Erythroblast (primary cell): Measurements from ENCODE around the gene REEP6.
A peak's percentile ranks its signal among the peaks of the same experiment; 100 is the strongest.

Experiments
- DNase-seq, 2 experiments: peaks; one replicate each; lab custom pipeline; 2025; lab: John Stamatoyannopoulos, UW
- GATA1 ChIP-seq: IDR thresholded peaks from 2 replicates; pipeline ENCODE4 v1.6.1; 2011; ENCODE audit warnings: low read depth, mild to moderate bottlenecking, control low read depth, low read length, moderate library complexity
- POLR2A ChIP-seq: IDR thresholded peaks from 2 replicates; pipeline ENCODE4 v1.6.1; 2011; ENCODE audit warnings: mild to moderate bottlenecking, low read length

Gene REEP6

DNA sequence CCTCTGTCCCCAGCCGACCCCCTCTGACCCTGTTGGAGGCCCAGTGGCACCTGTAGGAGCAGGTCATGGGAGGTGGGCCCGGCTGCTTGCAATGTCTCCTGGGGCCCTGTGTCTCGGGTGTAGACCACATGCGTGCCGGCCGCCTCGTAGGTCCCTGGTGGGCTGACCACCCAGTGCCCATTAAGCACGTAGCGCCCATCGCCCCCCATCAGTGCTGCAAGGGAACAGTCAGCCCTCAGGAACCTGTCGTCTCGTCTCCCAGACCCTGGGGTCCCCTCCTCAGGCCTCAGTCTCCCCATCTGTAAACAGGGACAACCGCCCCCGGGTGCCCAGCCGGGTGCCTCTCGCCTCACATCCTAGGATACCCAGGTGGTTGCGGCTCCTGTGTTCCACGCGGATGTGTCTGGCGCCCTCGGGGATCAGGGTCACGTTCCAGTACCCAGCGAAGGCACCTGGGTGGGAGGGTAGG, 16.2 kb downstream of the REEP6 start:
- DNase-seq, result no peak

DNA sequence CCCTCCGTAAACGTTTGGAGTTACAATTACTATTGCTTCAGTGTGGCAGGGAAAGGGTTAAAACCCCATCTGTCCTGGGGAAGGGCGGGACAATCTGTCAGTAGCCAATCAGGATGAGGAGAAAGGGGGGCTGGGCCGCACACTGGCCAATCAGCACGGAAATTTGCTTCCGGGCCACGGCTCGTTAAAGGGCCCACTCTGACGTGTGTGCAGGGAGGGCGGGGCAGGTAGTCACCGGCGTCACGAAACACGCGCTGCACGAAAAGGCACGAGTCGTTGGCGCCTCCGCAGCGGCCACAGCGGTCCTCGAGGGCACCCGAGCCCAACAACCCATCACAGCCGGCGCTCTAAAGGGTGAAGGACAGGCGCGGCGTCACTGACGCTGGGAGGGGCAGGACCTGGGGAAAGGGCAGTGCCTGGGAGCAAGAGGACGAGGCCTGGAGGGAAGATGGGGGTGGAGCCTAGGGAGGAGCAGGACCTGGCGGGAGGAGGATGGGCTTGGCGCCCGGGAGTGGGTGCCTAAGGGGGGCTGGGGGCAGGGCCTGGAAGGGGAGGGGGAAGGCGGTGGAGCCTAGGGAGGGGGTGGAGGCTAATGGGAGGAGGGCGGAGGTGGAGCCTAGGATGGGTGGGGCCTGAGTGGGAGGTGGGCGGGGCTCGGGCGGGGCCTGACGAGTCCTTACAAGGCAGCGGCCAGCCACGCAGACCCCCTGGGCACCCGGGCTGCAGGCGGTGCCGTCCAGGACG, 17.0 kb downstream of the REEP6 start:
- peak; percentile 96 to 97 for DNase-seq
- TF ChIP-seq POLR2A (no peak), GATA1 (no peak)

More for the DNA sequence above, 16.2 kb downstream of the REEP6 start:
- TF ChIP-seq POLR2A (no peak), GATA1 (no peak)

DNA sequence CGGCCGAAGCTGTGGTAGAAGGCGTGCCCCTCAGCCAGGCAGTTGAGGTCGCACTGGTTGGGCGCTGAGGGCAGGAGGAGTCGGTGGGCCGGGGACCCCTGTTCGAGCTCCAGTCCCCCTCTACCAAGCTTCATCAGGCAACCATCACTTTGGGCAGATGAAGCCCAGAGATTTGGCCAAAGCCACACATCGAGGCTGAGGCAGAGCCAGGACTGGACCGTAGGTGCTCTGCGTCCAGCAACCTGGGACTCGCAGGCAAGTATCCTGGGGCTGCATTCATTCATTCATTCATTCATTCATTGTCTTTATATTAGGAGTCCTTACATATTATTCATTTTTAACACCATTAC, 17.5 kb downstream of the REEP6 start:
- no peak for DNase-seq

DNA sequence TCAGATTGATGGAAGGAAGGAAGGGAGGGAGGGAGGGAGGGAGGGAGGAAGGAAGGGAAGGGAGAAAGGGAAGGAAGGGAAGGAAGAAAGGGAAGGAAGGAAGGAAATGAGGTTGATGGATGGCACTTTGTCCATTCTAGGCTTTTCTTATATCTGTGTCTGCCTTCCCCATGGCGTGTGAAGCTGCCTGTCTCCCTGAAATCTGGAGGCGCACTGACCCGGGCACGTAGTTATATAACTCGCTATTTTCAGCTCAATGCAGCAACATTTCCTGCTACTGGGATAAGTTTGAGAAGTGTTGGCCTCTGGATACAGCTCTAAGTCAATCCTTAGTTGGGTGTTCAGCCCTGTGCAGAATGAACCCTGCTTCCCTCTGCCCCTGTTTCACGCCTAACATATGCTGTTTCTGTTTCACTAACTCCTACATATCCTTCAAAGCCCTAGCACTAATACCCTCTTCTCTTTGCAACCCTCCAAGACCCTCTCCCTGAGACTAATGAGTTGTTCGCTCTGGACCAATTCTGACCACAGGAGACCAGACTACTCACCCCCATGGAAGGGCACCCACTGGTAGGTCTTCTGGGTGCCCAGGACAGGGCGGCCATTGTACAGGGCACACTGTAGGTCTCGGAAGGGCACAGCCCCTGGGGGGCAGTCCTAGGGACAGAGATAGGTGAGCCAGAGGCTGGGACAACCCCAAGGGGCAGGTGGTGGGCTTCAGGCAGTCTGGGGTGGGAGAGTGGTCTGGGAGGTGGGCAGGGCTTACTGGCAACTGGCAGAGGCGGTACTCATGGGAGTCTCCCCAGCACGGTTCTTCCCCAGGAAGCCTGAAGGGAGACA, 18.8 kb downstream of the REEP6 start:
- TF ChIP-seq POLR2A, result no peak
- no peak for TF ChIP-seq GATA1
- no peak for DNase-seq

More for the DNA sequence above, 17.5 kb downstream of the REEP6 start:
- TF ChIP-seq POLR2A, result no peak
- TF ChIP-seq GATA1, result no peak

DNA sequence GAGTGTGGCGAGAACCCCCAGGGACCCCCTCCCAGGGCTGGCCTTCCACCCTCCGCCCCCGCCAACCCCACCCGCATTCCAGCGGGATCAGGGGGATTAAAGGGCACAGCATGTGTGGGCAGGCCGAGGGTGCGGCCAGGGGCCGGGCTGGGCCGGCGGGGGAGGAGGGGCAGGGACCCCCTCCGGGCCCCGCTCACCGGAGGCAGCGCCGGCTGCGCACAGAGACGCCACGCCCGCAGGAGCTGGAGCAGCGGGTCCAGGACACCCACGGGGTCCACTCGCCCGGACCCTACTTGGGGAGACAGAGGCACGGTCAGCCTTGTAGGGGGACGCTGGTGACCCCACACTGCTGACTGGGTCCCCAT, 19.4 kb downstream of the REEP6 start:
- TF ChIP-seq POLR2A (no peak), GATA1 (no peak)
- DNase-seq, result no peak

DNA sequence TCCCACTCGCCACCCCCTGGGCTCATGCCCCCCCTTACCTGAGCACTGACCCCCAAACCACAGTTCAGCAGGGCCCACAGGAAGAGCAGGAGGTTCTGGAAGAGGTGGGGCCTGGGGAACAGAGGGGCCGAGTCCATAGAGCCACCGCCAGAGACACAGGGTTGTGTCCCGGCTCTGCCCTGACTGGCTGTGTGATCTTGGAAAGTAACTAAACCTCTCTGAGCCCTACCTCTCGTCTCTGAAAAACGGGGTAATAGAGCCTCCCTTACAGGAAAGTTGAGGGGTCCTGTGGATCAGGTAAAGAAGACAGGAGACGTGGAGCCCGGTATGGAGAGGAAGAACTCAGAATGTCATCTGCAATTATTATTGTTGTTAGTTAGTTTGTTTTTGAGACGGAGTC, 19.8 kb downstream of the REEP6 start:
- no peak for DNase-seq
- TF ChIP-seq GATA1 (no peak), POLR2A (no peak)

DNA sequence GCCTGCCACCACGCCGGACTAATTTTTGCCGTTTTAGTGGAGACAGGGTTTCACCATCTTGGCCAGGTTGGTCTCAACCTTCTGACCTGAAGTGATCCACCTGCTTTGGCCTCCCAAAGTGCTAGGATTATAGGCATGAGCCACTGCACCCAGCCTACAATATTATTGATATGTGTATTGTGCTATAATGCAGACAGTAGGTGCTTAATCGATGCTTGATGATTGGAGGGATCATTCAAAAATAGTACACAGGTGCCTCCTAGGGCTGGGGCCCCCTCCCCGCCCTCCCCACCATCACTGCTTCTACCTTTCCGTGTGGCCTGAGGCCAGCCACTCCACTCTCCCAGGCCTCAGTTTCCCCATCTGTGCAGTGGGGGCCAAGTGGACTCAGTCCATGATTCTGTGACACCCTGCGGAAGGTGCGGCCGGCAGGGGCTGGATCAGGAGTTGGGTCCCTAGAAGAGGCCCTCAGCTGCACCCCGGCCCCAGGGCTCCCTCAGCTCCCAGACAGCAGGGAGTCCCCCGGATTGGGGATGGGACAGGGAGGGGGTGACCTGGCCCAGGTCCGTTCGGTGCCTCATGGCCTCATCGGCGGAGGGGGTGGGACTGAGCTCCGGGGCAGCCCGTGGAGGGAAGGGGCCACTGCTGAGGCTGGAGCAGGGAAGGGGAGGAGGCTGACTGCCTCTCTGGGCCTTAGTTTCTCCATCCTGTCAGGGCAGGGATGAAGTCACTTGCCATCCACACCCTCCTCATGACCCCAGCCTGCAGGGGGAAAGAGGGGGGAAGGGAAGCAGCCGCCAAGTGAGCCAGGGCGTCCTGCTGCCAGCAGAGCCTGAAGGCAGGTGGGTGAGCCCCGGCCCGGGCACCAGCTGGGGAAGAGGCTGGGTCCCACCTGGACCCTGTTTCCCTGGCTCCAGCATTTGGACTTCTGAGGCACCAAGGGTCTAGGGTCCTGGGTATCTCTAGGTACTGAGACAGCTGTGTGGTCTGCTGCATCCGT, 20.6 kb downstream of the REEP6 start:
- no peak for DNase-seq
- TF ChIP-seq GATA1 (no peak), POLR2A (no peak)

DNA sequence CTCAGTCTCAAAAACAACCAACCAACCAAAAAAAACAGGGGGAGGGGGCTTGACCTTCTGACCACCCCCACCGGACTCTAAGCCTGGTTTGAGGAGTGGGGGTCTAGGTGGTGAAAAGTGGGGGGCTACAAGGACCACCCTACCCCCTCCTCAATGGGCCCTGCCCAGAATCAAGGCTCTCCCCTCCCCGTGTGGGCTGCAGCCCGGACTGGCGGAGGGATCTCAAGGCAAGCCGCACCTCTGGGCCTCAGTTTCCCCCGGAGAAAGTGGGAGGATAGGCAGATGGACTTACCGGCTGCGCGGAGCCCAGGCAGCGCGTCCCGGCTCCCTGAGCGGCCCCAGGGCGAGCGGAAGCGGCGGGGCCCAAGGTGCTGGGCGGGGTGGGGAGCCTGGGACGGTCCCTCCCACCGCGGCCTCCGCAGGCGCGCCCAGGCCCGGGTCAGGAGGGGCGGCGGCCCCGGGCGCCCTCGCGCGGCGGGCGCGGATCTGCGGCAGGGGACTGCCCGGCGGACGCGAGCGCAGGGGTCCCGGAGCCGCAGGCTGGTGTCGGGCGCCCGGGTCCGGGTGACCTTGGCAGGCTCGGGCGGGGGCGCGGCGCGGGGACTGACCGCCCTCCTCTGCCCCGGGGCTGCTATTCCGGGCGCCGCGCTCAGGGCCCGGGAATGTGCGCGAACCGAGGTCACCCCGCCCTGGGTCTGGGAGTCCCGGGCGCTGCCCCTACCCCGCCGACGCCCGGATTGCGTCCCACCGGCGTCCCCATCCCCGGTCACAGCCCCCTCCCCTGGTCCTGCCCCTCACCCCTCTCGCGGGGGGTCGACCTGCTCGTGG, 21.9 kb downstream of the REEP6 start, which contains the start of gene ADAMTSL5:
Gene ADAMTSL5, minus strand, starts transcription at position 349 of the 828 bp plus-strand sequence. CDS start 2,076 bp downstream, outside the sequence.
- DNase-seq, result peak; percentile 83 to 87
- no peak for TF ChIP-seq GATA1
- TF ChIP-seq POLR2A, result no peak

DNA sequence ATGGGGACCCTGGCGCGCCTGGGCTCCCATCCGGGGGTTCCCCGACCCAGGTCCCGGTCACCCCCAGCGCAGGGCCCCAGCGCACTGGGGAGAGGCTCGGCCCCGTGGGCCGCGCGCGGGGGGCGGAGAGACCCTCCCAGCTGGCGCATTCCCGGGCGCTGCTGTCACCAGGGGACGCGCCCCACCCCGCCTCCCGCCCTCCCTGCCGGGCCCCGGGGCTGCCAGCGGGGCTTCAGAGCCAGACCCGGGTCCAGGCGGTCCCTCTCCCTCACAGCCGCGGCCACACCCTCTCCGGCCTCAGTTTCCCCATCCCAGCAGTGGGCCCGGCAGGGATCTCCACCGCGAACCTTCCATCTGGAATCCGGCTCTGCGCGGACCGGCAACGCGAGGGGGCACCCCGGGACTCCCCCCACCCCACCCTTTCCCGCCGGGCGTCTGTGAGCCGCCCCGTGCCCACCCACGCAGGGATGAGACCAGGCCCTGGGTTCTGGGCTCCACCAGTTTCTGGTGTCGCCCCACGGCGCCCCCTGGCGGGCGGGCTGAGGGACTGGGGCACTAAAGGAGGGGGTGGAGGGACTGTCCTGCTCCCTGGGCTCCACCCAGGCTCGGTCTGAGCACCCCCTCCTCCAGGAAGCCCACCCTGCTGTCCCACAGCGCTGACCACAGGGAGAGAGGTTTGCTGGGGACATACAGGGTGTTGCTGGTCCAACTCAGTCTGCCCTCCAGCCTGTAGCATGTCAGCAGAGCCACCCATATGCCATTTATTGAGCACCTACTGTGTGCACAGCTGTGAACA, 22.7 kb downstream of the REEP6 start:
- no peak for TF ChIP-seq POLR2A
- TF ChIP-seq GATA1, result no peak
- peak; percentile 78 to 87 for DNase-seq

DNA sequence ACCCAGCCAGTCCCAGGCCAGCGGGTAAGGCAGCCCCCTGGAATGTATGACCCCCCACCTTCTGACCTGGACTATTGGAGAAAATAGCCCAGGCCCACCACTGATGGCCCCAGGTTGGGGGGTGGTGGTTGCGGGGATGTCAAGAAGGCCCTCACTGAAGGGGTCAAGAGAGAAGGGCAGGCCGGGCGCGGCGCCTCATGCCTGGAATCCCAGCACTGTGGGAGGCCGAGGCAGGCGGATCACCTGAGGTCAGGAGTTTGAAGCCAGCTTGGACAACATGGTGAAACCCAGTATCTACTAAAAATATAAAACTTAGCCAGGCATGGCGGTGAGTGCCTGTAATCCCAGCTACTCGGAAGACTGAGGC, 23.3 kb downstream of the REEP6 start:
- no peak for TF ChIP-seq POLR2A
- TF ChIP-seq GATA1, result no peak
- DNase-seq, result no peak

DNA sequence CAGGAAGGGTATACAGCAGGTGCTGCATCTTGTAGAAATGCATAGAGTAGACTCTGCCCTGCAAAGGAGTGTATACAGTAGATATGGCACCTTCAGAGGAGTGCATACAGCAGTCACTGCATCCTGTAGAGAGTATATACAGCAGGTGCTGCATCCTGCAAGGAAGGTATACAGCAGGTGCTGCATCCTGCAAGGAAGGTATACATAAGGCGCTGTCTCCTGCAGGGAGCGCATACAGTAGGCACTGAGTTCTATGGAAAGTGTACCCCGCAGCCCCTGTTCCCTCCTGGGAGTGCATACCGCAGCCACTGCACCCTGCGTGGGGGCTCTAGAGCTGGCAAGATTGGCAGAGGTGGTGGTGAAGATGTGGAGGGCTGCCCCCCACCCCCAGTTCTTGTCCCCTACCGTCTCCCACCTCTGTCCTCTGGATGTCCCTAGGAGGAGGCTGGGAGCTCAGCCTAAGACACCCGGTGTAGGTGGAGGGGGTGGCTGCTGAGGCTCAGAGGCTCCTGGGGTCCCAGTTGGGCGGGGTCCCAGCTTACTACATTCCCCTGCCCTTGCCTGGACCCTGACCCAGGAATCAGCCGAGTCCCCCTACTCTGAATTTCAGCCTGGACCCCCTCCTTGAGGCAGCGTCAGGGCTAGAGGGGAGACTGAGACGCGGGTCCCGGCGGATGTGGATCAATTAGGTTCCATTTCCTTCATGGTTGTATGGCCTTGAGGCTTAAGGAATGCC, 24.2 kb downstream of the REEP6 start:
- no peak for TF ChIP-seq POLR2A
- no peak for DNase-seq
